Measurements from ENCODE around the gene OCIAD2. TPM values are rescaled to one million over a fixed set of nuclear protein-coding genes. Genes with fewer than 3 reads are reported as not detected.

The OCIAD2 gene
- total RNA-seq, 2 donors from 2014 or later: 71.1 to 86.2 TPM

Other genes starting within 250 kb of the OCIAD2 start
- gene FRYL, start 126.5 kb downstream of the OCIAD2 start, total RNA-seq: 10 to 100 TPM; 71.7 TPM
- gene OCIAD1, start 75.7 kb downstream of the OCIAD2 start, total RNA-seq: 100 to 1,000 TPM; 140 to 147 TPM
- gene CWH43, start 79.5 kb upstream of the OCIAD2 start, total RNA-seq: not detected

All from activated T-cell treated with anti-CD3 and anti-CD28 coated beads, Interleukin-2, amount 50 U/mL, for 72 hours (primary cell).